Vagina (tissue), 2 donors: ENCODE data around the gene MEG3.

Experiments
- CTCF ChIP-seq, 3 experiments: fragments of 450-650 bp in 2 of 3; fragments of 200-600 bp in 1 of 3; sonication (generic) in 1 of 3; IDR thresholded peaks; one replicate each; pipeline ENCODE4 v1.5.1; 2017 to 2019; ENCODE audit warnings: antibody characterized with exemption in 3 of 3, mild to moderate bottlenecking in 2 of 3, moderate library complexity in 2 of 3
- POLR2A ChIP-seq, 2 donors: fragments of 450-650 bp; IDR thresholded peaks; one replicate each; pipeline ENCODE4 v1.6.1; 2017; ENCODE audit warnings: antibody characterized with exemption in 2 of 2, mild to moderate bottlenecking in 2 of 2, moderate library complexity in 2 of 2

- TF ChIP-seq POLR2A (IDR thresholded peaks at IDR 0.05) (no peak), CTCF (IDR thresholded peaks at IDR 0.05) (no peak)
These were observed 34.8 kb downstream of the MEG3 start for GRCh38 chr14:100860556-100861187.
